ENCODE results near the gene MALRD1. TPM values are rescaled to one million over a fixed set of nuclear protein-coding genes. Genes with fewer than 3 reads are reported as not detected.

MALRD1 gene
- total and polyA plus RNA-seq, 4 donors = 1.2 to 2.6 (median 2.0) TPM

DNA sequence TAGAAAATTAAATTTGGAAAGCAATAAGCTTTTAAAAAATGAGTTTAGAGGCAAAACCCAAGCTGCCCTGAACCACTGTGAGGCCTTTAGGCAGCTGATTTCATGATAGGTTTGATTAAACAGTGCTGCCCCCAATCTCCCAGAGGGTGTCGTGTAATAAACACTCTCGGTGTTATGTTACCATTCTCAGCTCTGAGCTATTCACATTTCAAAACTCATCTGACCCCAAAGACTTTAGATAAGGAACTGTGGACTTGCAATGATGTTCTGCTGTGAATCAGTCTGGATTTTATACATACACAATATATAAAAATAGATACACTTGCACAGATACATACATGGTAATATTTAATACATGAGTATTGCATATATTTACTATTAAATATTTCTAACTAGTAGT lies 120.4 kb downstream of the MALRD1 start:
- DNase-seq = no peak
- Histone ChIP-seq H3K27ac (ENCODE audit: low read depth in 1 of 2, low read length in 2 of 2) (no peak overlapping the region), H3K27me3 (ENCODE audit: control insufficient read depth in 1 of 2, insufficient read depth in 2 of 2, low read length in 1 of 2) (no peaks in the 10 kb centered on the region), H3K4me3 (ENCODE audit: low read length in 2 of 2) (no peak overlapping the region), H3K4me1 (ENCODE audit: control insufficient read depth in 1 of 2, insufficient read depth in 2 of 2, low read length in 2 of 2) (no peaks in the 10 kb centered on the region), H3K36me3 (ENCODE audit: control insufficient read depth in 1 of 2, insufficient read depth in 2 of 2, low read length in 1 of 2) (no peaks in the 10 kb centered on the region), H3K9me3 (ENCODE audit: control insufficient read depth, low read length) (no peaks in the 10 kb centered on the region)
- WGBS, 2 donors = 42 to 45% methylated on average over 2 of the region's 2 CpGs
- ATAC-seq (ENCODE audit: low FRiP score) = no peak
- intact Hi-C loops (cut with DNase I) = no loop called here

DNA sequence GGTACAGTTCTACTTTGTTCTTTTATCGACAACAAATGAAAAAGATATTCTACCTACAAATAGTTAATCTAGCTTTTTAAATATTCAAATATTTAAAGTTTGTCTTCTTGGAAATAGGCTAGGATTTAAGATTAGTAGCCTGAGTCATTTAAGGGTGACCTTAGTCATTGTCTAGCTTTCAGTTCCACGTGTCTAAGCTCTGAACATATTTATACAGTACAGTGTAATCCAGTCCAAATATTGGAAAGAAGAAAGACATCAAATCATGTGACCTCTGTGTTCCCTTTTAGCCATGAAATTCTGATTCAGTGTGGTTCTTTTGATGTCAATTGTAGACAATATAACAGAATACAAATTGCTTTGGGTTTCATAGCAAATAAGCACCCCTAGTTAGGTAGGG lies 121.1 kb downstream of the MALRD1 start:
- H3K27me3 ChIP-seq (ENCODE audit: control insufficient read depth in 1 of 2, insufficient read depth in 2 of 2, low read length in 1 of 2) = no peaks in the 10 kb centered on the region
- ATAC-seq (ENCODE audit: low FRiP score) (no peak), DNase-seq (no peak)
- no peaks in the 10 kb centered on the region for H3K4me1 ChIP-seq (ENCODE audit: control insufficient read depth in 1 of 2, insufficient read depth in 2 of 2, low read length in 2 of 2)
- no peaks in the 10 kb centered on the region for H3K9me3 ChIP-seq (ENCODE audit: control insufficient read depth, low read length)
- WGBS, 2 donors = 48 to 51% methylated on average over 2 of the region's 2 CpGs
- H3K27ac ChIP-seq (ENCODE audit: low read depth in 1 of 2, low read length in 2 of 2) = no peak overlapping the region
- no peak overlapping the region for H3K4me3 ChIP-seq (ENCODE audit: low read length in 2 of 2)
- intact Hi-C loops (cut with DNase I) = no loop called here
- H3K36me3 ChIP-seq (ENCODE audit: control insufficient read depth in 1 of 2, insufficient read depth in 2 of 2, low read length in 1 of 2) = no peaks in the 10 kb centered on the region

DNA sequence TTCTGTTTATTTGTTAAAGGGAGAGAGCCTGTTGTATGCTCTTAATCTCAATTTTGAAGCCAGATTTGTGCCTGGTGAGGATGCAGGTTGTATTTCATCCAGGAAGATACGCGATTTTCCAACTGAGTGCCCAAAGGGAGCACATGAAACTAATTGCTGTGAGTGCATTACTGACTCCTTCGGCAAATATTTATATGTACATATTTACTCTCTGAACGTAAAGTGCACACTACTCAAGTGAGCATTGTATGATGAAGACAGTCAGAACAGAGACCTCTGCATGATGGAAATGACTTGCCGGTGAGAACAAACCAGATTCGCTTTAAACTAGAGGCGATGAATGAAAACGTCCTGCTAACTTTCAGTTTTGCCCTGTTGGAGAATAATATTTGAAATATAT lies 130.1 kb downstream of the MALRD1 start:
- intact Hi-C loops (cut with DNase I) = no loop called here
- Histone ChIP-seq H3K36me3 (ENCODE audit: control insufficient read depth in 1 of 2, insufficient read depth in 2 of 2, low read length in 1 of 2) (no peaks in the 10 kb centered on the region), H3K4me3 (ENCODE audit: low read length in 2 of 2) (no peak overlapping the region), H3K9me3 (ENCODE audit: control insufficient read depth, low read length) (no peaks in the 10 kb centered on the region), H3K27ac (ENCODE audit: low read depth in 1 of 2, low read length in 2 of 2) (no peak overlapping the region), H3K4me1 (ENCODE audit: control insufficient read depth in 1 of 2, insufficient read depth in 2 of 2, low read length in 2 of 2) (no peaks in the 10 kb centered on the region), H3K27me3 (ENCODE audit: control insufficient read depth in 1 of 2, insufficient read depth in 2 of 2, low read length in 1 of 2) (no peaks in the 10 kb centered on the region)
- WGBS, 2 donors = 87% methylated on average over 8 of the region's 8 CpGs
- ATAC-seq (ENCODE audit: low FRiP score) (no peak), DNase-seq (no peak)

DNA sequence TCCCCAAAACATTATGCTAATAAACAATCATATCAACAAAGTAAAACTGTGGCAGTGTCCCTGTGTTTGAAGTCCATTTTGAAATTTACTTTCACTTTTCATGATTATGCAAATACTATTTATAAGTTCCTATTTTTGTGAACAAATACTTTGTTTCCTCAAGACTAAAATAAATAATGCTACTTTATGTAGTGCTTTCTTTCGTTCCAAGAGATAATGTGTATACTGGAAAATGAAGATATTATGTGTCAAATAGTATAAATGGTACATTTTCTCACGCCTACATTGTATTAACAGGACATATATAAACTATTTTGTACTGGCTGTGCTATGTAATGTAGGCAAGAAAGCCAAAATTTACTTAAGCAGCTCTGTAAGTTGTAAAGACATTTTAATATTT lies 136.3 kb downstream of the MALRD1 start:
- intact Hi-C loops (cut with DNase I) = no loop called here
- no peak for DNase-seq
- no peaks in the 10 kb centered on the region for H3K27me3 ChIP-seq (ENCODE audit: control insufficient read depth in 1 of 2, insufficient read depth in 2 of 2, low read length in 1 of 2)
- H3K9me3 ChIP-seq (ENCODE audit: control insufficient read depth, low read length) = no peaks in the 10 kb centered on the region
- no peaks in the 10 kb centered on the region for H3K36me3 ChIP-seq (ENCODE audit: control insufficient read depth in 1 of 2, insufficient read depth in 2 of 2, low read length in 1 of 2)
- 37 to 50% methylated on average over 2 of the region's 2 CpGs for WGBS, 2 donors
- ATAC-seq (ENCODE audit: low FRiP score) = no peak
- no peak overlapping the region for H3K27ac ChIP-seq (ENCODE audit: low read depth in 1 of 2, low read length in 2 of 2)
- no peak overlapping the region for H3K4me3 ChIP-seq (ENCODE audit: low read length in 2 of 2)
- no peaks in the 10 kb centered on the region for H3K4me1 ChIP-seq (ENCODE audit: control insufficient read depth in 1 of 2, insufficient read depth in 2 of 2, low read length in 2 of 2)

DNA sequence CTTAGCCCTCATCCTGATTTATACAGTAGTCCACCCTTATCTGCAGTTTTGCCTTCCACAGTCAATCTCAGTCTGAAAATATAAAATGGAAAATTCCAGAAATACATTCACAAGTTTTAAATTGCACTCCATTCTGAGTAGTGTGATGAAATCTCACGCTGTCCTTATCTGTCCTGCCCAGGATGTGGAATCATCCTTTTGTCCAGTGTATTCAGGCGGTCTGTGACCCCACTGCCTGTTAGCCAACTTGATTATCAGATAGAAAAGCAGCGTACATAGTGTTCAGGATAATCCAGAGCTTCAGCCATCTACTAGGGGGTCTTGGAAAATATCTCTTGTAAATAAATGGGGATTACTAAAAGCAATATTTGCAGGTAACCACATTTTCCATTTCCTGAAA lies 146.3 kb downstream of the MALRD1 start:
- no peak overlapping the region for H3K27ac ChIP-seq (ENCODE audit: low read depth in 1 of 2, low read length in 2 of 2)
- WGBS, 2 donors = 79 to 81% methylated on average over 3 of the region's 3 CpGs
- DNase-seq (no peak), ATAC-seq (ENCODE audit: low FRiP score) (no peak)
- intact Hi-C loops (cut with DNase I) = no loop called here
- no peaks in the 10 kb centered on the region for H3K27me3 ChIP-seq (ENCODE audit: control insufficient read depth in 1 of 2, insufficient read depth in 2 of 2, low read length in 1 of 2)
- no peaks in the 10 kb centered on the region for H3K4me1 ChIP-seq (ENCODE audit: control insufficient read depth in 1 of 2, insufficient read depth in 2 of 2, low read length in 2 of 2)
- no peak overlapping the region for H3K4me3 ChIP-seq (ENCODE audit: low read length in 2 of 2)
- no peaks in the 10 kb centered on the region for H3K36me3 ChIP-seq (ENCODE audit: control insufficient read depth in 1 of 2, insufficient read depth in 2 of 2, low read length in 1 of 2)
- no peaks in the 10 kb centered on the region for H3K9me3 ChIP-seq (ENCODE audit: control insufficient read depth, low read length)

DNA sequence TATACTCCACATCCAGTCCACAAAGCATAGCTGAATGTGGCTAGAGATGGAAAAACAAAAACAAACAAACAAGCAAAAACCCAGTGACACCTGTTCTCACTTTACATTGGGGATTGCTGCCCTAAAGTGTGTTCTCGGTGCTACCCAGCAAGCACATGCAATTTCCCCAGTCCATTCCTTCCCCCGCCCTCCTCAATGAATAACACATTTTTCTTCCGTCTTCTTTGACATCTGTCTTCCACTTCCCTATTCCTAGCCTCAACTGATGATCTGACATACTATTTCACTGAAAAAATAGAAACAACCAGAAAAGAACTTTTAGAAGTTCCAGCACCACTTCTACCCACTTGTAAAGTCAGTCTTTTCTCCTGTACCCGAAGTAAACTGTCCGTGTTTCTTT lies 147.1 kb downstream of the MALRD1 start:
- DNase-seq (no peak), ATAC-seq (ENCODE audit: low FRiP score) (no peak)
- Histone ChIP-seq H3K27ac (ENCODE audit: low read depth in 1 of 2, low read length in 2 of 2) (no peak overlapping the region), H3K9me3 (ENCODE audit: control insufficient read depth, low read length) (no peaks in the 10 kb centered on the region), H3K36me3 (ENCODE audit: control insufficient read depth in 1 of 2, insufficient read depth in 2 of 2, low read length in 1 of 2) (no peaks in the 10 kb centered on the region), H3K27me3 (ENCODE audit: control insufficient read depth in 1 of 2, insufficient read depth in 2 of 2, low read length in 1 of 2) (no peaks in the 10 kb centered on the region), H3K4me3 (ENCODE audit: low read length in 2 of 2) (no peak overlapping the region), H3K4me1 (ENCODE audit: control insufficient read depth in 1 of 2, insufficient read depth in 2 of 2, low read length in 2 of 2) (no peaks in the 10 kb centered on the region)
- 82 to 86% methylated on average over 5 of the region's 5 CpGs for WGBS, 2 donors
- intact Hi-C loops (cut with DNase I) = no loop called here

DNA sequence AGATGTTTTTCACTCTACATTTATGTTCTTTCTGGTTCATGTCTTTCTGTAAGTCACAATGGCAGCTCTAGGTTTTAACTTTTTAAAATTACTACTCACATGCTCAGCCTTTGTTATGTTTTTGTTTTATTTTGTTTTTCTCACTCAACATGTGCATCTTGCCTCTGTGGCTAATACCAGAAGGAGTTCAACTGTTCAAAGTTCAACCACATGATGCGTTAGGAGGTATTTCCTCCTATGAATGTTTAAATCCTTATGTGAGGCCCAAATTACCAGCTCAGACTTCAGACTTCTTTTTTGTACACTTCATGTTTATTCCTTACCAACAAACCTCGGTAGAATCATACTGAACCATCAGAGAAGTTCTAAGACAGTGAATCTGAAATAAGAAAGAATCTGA lies 151.6 kb downstream of the MALRD1 start:
- ATAC-seq (ENCODE audit: low FRiP score) (no peak), DNase-seq (no peak)
- no peaks in the 10 kb centered on the region for H3K9me3 ChIP-seq (ENCODE audit: control insufficient read depth, low read length)
- 69 to 72% methylated on average over 2 of the region's 2 CpGs for WGBS, 2 donors
- H3K36me3 ChIP-seq (ENCODE audit: control insufficient read depth in 1 of 2, insufficient read depth in 2 of 2, low read length in 1 of 2) = no peaks in the 10 kb centered on the region
- no peak overlapping the region for H3K27ac ChIP-seq (ENCODE audit: low read depth in 1 of 2, low read length in 2 of 2)
- H3K4me3 ChIP-seq (ENCODE audit: low read length in 2 of 2) = no peak overlapping the region
- no peaks in the 10 kb centered on the region for H3K4me1 ChIP-seq (ENCODE audit: control insufficient read depth in 1 of 2, insufficient read depth in 2 of 2, low read length in 2 of 2)
- intact Hi-C loops (cut with DNase I) = no loop called here
- H3K27me3 ChIP-seq (ENCODE audit: control insufficient read depth in 1 of 2, insufficient read depth in 2 of 2, low read length in 1 of 2) = no peaks in the 10 kb centered on the region

DNA sequence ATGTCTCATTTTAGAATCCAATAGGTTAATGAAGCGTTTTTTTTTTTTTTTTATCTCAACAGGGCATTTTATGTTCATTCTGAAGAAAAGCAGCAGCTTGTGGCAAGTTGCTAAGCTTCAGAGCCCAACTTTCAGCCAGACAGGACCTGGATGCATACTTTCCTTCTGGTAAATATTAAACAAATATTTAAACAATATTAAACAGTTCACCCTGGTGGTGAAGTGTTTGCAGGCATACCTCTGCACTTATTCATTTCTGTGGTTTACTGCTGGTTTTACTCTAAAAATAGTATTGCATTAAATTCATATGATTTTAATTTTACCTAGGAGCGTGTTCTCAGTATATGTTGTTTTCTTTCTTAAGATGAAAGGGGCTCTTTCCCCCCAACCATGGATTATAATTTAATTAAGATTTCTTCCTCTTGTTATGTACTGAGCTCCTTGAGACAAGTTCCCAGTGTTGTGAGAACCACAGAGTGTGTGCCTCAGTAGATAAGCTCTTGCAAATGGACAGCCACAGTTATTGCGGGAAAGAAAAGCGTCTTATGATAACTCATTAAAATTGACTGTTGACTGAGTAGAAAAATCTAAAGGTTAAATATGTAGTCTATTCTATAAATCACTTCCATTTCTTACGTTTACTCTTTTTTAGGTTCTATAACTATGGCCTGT lies 155.8 kb downstream of the MALRD1 start:
- ATAC-seq (ENCODE audit: low FRiP score) (no peak), DNase-seq (no peak)
- Histone ChIP-seq H3K27ac (ENCODE audit: low read depth in 1 of 2, low read length in 2 of 2) (no peak overlapping the region), H3K36me3 (ENCODE audit: control insufficient read depth in 1 of 2, insufficient read depth in 2 of 2, low read length in 1 of 2) (no peaks in the 10 kb centered on the region), H3K9me3 (ENCODE audit: control insufficient read depth, low read length) (no peaks in the 10 kb centered on the region), H3K4me3 (ENCODE audit: low read length in 2 of 2) (no peak overlapping the region), H3K4me1 (ENCODE audit: control insufficient read depth in 1 of 2, insufficient read depth in 2 of 2, low read length in 2 of 2) (no peaks in the 10 kb centered on the region), H3K27me3 (ENCODE audit: control insufficient read depth in 1 of 2, insufficient read depth in 2 of 2, low read length in 1 of 2) (no peaks in the 10 kb centered on the region)
- 44 to 54% methylated on average over 5 of the region's 5 CpGs for WGBS, 2 donors
- intact Hi-C loops (cut with DNase I) = no loop called here

DNA sequence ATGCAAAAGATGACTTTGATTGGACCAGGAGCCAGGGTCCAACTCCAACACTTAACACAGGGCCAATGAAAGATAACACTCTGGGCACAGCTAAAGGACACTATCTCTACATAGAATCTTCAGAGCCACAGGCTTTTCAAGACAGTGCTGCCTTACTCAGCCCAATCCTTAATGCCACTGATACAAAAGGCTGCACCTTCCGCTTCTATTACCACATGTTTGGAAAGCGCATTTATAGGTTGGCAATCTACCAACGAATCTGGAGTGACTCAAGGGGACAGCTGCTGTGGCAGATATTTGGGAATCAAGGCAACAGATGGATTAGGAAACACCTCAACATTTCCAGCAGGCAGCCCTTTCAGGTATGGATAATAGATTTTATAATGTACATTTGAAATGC lies 160.7 kb downstream of the MALRD1 start:
- Histone ChIP-seq H3K9me3 (ENCODE audit: control insufficient read depth, low read length) (no peaks in the 10 kb centered on the region), H3K36me3 (ENCODE audit: control insufficient read depth in 1 of 2, insufficient read depth in 2 of 2, low read length in 1 of 2) (no peaks in the 10 kb centered on the region), H3K27me3 (ENCODE audit: control insufficient read depth in 1 of 2, insufficient read depth in 2 of 2, low read length in 1 of 2) (no peaks in the 10 kb centered on the region), H3K27ac (ENCODE audit: low read depth in 1 of 2, low read length in 2 of 2) (no peak overlapping the region), H3K4me3 (ENCODE audit: low read length in 2 of 2) (no peak overlapping the region), H3K4me1 (ENCODE audit: control insufficient read depth in 1 of 2, insufficient read depth in 2 of 2, low read length in 2 of 2) (no peaks in the 10 kb centered on the region)
- no peak for DNase-seq
- intact Hi-C loops (cut with DNase I) = no loop called here
- 71 to 79% methylated on average over 3 of the region's 3 CpGs for WGBS, 2 donors
- no peak for ATAC-seq (ENCODE audit: low FRiP score)
